C4-2B (cell line): ENCODE results near the gene CYB561D2.

ENCODE experiments used
- CTCF ChIP-seq: fragments of 450-650 bp; conservative IDR thresholded peaks from 2 replicates; pipeline ENCODE4 v1.5.1; 2017; ENCODE audit warnings: mild to moderate bottlenecking
- ZFX ChIP-seq: fragments of 450-650 bp; IDR thresholded peaks from 2 replicates; pipeline ENCODE4 v1.6.1; 2017

- TF ChIP-seq CTCF (no peak), ZFX (no peak)
Observed at GRCh38 chr3:50395070-50395860, 44.6 kb downstream of the CYB561D2 start.
